B cell (primary cell): ENCODE measurements around the gene LMX1B. TPM values are rescaled to one million over a fixed set of nuclear protein-coding genes. Genes with fewer than 3 reads are reported as not detected.

Experiments
- ATAC-seq: fragments of 200-7000 bp; cut with Tn5 transposase; one replicate; pipeline ENCODE4 v1.10.0; 2021; ENCODE audit warnings: low read depth, mild to moderate bottlenecking, moderate number of reproducible peaks, moderate library complexity
- CTCF ChIA-PET: fragments of 350-600 bp; sonication (Branson Sonifier 250); formaldehyde crosslinking; loops from one replicate; lab custom pipeline; 2021; ENCODE audit warnings: antibody characterized with exemption, inconsistent platforms; lab: Charles Lee
- POLR2A ChIA-PET: fragments of 350-600 bp; sonication (Branson Sonifier 250); formaldehyde crosslinking; loops from one replicate; lab custom pipeline; 2021; ENCODE audit warnings: antibody characterized with exemption; lab: Charles Lee
- DNase-seq: peaks from one replicate; pipeline ENCODE4 v3.0.0; 2013
- H2AFZ ChIP-seq: 2 replicates; pipeline ENCODE4 v1.6.1; 2012; ENCODE audit warnings: mild to moderate bottlenecking, low read depth, low read length; ENCODE audit not compliant: insufficient read depth, poor library complexity, severe bottlenecking
- H3K27ac ChIP-seq, 2 donors: 1 replicate in 1 of 2; 2 replicates in 1 of 2; pipeline ENCODE4 v1.5.1; 2012 to 2013; ENCODE audit warnings: low read length in 2 of 2, mild to moderate bottlenecking in 2 of 2, moderate library complexity in 1 of 2
- H3K27me3 ChIP-seq, 4 experiments: fragments of 200-600 bp in 1 of 4; sonication (generic) in 1 of 4; replicated peaks in 1 of 4; 1 replicate in 2 of 4; 2 replicates in 2 of 4; pipeline versions ENCODE4 v1.6.1 to v1.7.0; 2013 to 2016; ENCODE audit warnings: low read length in 3 of 4, mild to moderate bottlenecking in 2 of 4, mixed read lengths in 1 of 4, moderate library complexity in 1 of 4; ENCODE audit not compliant: insufficient read depth in 4 of 4, control insufficient read depth in 3 of 4; ENCODE audit errors: control extremely low read depth in 1 of 4
- H3K36me3 ChIP-seq, 2 experiments: replicated peaks in 1 of 2; 1 replicate in 1 of 2; 2 replicates in 1 of 2; pipeline versions ENCODE4 v1.6.1 to v1.7.1; 2013; ENCODE audit warnings: low read length in 1 of 2; ENCODE audit not compliant: insufficient read depth in 2 of 2, control insufficient read depth in 1 of 2; ENCODE audit errors: control extremely low read depth in 1 of 2, extremely low read depth in 1 of 2
- H3K4me1 ChIP-seq, 2 donors: fragments of 200-600 bp in 1 of 2; sonication (generic) in 1 of 2; 1 replicate in 1 of 2; 2 replicates in 1 of 2; pipeline versions ENCODE4 v1.5.1 to v1.6.1; 2013 to 2017; ENCODE audit warnings: low read length in 2 of 2; ENCODE audit not compliant: control insufficient read depth in 2 of 2, insufficient read depth in 2 of 2
- H3K4me2 ChIP-seq: replicated peaks from 2 replicates; pipeline ENCODE3; 2012; ENCODE audit warnings: mild to moderate bottlenecking, low read depth, low read length; ENCODE audit not compliant: poor library complexity, severe bottlenecking
- H3K4me3 ChIP-seq, 5 experiments: fragments of 200-600 bp in 1 of 5; sonication (generic) in 1 of 5; 1 replicate in 3 of 5; 2 replicates in 2 of 5; pipeline versions ENCODE4 v1.5.1 to v1.7.0; 2011 to 2016; ENCODE audit warnings: low read length in 4 of 5, mild to moderate bottlenecking in 4 of 5, low read depth in 2 of 5, control low read depth in 1 of 5, moderate library complexity in 1 of 5; ENCODE audit not compliant: insufficient read depth in 1 of 5; ENCODE audit errors: control extremely low read depth in 1 of 5, extremely low read depth in 1 of 5
- H3K79me2 ChIP-seq: fragments of 200-600 bp; sonication (generic); one replicate; pipeline ENCODE4 v1.6.0; 2016; ENCODE audit warnings: low read length; ENCODE audit not compliant: control insufficient read depth, insufficient read depth
- H3K9ac ChIP-seq: fragments of 200-600 bp; sonication (generic); 2 replicates; pipeline ENCODE4 v1.6.1; 2017; ENCODE audit warnings: mild to moderate bottlenecking, low read length, moderate library complexity
- H3K9me3 ChIP-seq, 3 donors: one replicate each; pipeline versions ENCODE4 v1.6.1 to v1.7.1; 2013; ENCODE audit warnings: low read length in 2 of 3; ENCODE audit not compliant: control insufficient read depth in 2 of 3, insufficient read depth in 1 of 3; ENCODE audit errors: control extremely low read depth in 1 of 3
- H4K20me1 ChIP-seq: 2 replicates; pipeline ENCODE4 v1.6.0; 2012; ENCODE audit warnings: mild to moderate bottlenecking, low read length; ENCODE audit not compliant: insufficient read depth, control insufficient read depth, poor library complexity, severe bottlenecking
- H3K27ac Mint-ChIP-seq: one replicate; pipeline ENCODE4 v1.8.0; 2021; ENCODE audit warnings: mixed read lengths
- H3K27me3 Mint-ChIP-seq: one replicate; pipeline ENCODE4 v1.8.0; 2021; ENCODE audit warnings: mixed read lengths
- H3K4me1 Mint-ChIP-seq: one replicate; pipeline ENCODE4 v1.8.0; 2021; ENCODE audit warnings: mixed read lengths
- H3K4me3 Mint-ChIP-seq: one replicate; pipeline ENCODE4 v1.8.0; 2021; ENCODE audit warnings: mixed read lengths
- H3K9me3 Mint-ChIP-seq: one replicate; pipeline ENCODE4 v1.8.0; 2022; ENCODE audit warnings: mixed read lengths; ENCODE audit not compliant: insufficient read depth
- EZH2 ChIP-seq: IDR thresholded peaks from 2 replicates; pipeline ENCODE4 v1.6.1; 2012; ENCODE audit warnings: borderline replicate concordance, low read depth, mild to moderate bottlenecking, moderate library complexity, low read length; ENCODE audit not compliant: insufficient read depth, poor library complexity, severe bottlenecking
- WGBS: methylation state at CpG from one replicate; pipeline ENCODE4 v1.1.5; 2013; ENCODE audit warnings: missing lambda C conversion rate; ENCODE audit not compliant: insufficient coverage; 5-methylcytosine and 5-hydroxymethylcytosine counted together
- intact Hi-C: fragments of 100-400 bp; cut with micrococcal nuclease; formaldehyde crosslinking; loops from one replicate; pipeline ENCODE4 v1.10.0; 2022
- polyA plus RNA-seq: library from polyadenylated mRNA; depleted of rRNA; stranded (reverse); fragments of >200 nt; gene quantifications from 2 replicates; pipeline ENCODE4 v1.2.3, GENCODE V29; 2012
- total RNA-seq, 2 donors: library from RNA; stranded (reverse); fragments of 120-200 nt in 1 of 2; gene quantifications; 1 replicate in 1 of 2; 2 replicates in 1 of 2; pipeline versions ENCODE4 v1.2.3 to v1.2.4, GENCODE V29; 2013 to 2022
- TF ChIP-seq, protein P1 (sequence below): fragments of 200-600 bp; IDR thresholded peaks from one replicate; pipeline ENCODE4 v1.8.0; 2022; ENCODE audit warnings: antibody characterized with exemption, mild to moderate bottlenecking

LMX1B gene
- total and polyA plus RNA-seq, 2 donors (not counting 1 experiment from before 2014, with no cell fraction given): not detected

DNA sequence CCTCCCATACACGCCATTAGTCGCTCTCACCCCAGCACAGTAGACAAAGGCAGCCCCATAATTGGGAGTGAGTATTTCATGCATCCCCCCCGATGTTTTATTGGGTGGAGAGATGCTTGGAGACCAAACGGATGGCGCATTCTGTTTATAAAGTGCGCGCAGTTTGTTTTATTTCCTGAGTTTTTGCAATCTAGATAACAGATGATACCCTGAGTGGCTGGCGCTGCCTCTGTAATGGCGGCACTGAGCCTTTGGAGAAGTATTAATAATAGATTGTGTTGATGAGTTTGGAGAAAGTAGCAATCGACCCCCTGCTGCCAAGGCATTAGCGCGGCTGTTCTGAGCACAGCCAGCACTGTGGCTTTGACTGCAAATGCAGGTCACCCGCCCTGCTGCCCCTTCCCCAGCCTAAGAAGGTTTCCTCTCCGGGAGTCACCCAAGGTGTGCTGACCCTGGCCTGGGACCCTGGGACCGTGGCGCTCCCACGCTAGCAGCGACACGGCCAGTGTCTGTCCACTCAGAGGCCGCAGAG is 74.3 kb downstream of the LMX1B start:
- Histone ChIP-seq H3K9me3 (no peaks in the 10 kb centered on the region), H3K36me3 (no peaks in the 10 kb centered on the region), H4K20me1 (no peaks in the 10 kb centered on the region), H3K4me3 (no peak overlapping the region), H3K79me2 (no peaks in the 10 kb centered on the region), H3K4me1 (peaks cover 4% of the 10 kb centered on the region in 2 donors), H3K27me3 (peaks cover 0 to 67% (median 10%) of the 10 kb centered on the region in 4 experiments), H3K9ac (no peak overlapping the region), H3K4me2 (no peak overlapping the region), H2AFZ (no peak overlapping the region), H3K27ac (no peak overlapping the region)
- Mint-ChIP-seq H3K9me3 (no peaks in the 10 kb centered on the region), H3K4me1 (peaks cover 4% of the 10 kb centered on the region), H3K27me3 (peaks cover 47% of the 10 kb centered on the region), H3K27ac (no peak overlapping the region), H3K4me3 (no peak overlapping the region)
- DNase-seq (no peak), ATAC-seq (no peak)
- CTCF ChIA-PET: no interaction called here
- 77% methylated on average over 18 of the region's 20 CpGs for WGBS
- POLR2A ChIA-PET: no interaction called here
- TF ChIP-seq, protein P1, sequence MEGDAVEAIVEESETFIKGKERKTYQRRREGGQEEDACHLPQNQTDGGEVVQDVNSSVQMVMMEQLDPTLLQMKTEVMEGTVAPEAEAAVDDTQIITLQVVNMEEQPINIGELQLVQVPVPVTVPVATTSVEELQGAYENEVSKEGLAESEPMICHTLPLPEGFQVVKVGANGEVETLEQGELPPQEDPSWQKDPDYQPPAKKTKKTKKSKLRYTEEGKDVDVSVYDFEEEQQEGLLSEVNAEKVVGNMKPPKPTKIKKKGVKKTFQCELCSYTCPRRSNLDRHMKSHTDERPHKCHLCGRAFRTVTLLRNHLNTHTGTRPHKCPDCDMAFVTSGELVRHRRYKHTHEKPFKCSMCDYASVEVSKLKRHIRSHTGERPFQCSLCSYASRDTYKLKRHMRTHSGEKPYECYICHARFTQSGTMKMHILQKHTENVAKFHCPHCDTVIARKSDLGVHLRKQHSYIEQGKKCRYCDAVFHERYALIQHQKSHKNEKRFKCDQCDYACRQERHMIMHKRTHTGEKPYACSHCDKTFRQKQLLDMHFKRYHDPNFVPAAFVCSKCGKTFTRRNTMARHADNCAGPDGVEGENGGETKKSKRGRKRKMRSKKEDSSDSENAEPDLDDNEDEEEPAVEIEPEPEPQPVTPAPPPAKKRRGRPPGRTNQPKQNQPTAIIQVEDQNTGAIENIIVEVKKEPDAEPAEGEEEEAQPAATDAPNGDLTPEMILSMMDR: no peak
- no peak for TF ChIP-seq EZH2
- intact Hi-C loops: no loop called here

DNA sequence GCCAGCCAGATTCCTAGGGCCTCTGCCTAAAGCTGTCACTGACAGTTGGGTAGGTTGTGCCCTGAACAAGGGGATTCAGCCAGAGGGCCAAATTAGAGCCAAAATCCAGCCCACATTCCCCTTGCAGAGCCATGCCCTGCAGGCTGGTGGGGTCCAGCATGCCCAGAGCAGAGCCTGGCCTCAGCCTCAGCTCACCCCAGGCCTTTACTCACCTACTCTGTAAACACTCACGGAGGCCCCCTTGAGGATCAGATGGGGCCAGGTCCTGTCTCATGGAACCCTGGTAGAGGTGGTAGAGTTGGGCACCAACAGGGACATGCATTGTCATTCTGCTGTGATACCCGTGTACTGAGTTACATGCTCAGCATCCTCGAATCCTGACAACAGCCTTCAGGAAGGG is 74.9 kb downstream of the LMX1B start:
- CTCF ChIA-PET: interaction anchor here (1.5 to 2.3 kb wide), 3 partner anchors 80 to 96 kb away, joined by 3 to 12 read pairs (median 7); no protein-coding TSS in a partner anchor
- no peaks in the 10 kb centered on the region for H3K9me3 Mint-ChIP-seq
- WGBS: 73% methylated on average over 3 of the region's 3 CpGs
- H3K4me1 ChIP-seq: peaks cover 0 to 1% of the 10 kb centered on the region in 2 donors
- no peaks in the 10 kb centered on the region for H3K79me2 ChIP-seq
- no peak overlapping the region for H3K4me2 ChIP-seq
- no peak overlapping the region for H3K4me3 ChIP-seq
- H3K36me3 ChIP-seq: no peaks in the 10 kb centered on the region
- peaks cover 0 to 63% (median 9%) of the 10 kb centered on the region in 4 experiments for H3K27me3 ChIP-seq
- TF ChIP-seq EZH2: no peak
- TF ChIP-seq, protein P1: no peak
- ATAC-seq (no peak), DNase-seq (no peak)
- H3K4me1 Mint-ChIP-seq: peaks cover under 1% of the 10 kb centered on the region
- H2AFZ ChIP-seq: no peak overlapping the region
- intact Hi-C loops: no loop called here
- peaks cover 44% of the 10 kb centered on the region for H3K27me3 Mint-ChIP-seq
- no peak overlapping the region for H3K27ac ChIP-seq
- no peaks in the 10 kb centered on the region for H3K9me3 ChIP-seq
- no peak overlapping the region for H3K9ac ChIP-seq
- H3K27ac Mint-ChIP-seq: no peak overlapping the region
- no peak overlapping the region for H3K4me3 Mint-ChIP-seq
- POLR2A ChIA-PET: no interaction called here
- H4K20me1 ChIP-seq: no peaks in the 10 kb centered on the region
